Measurements from ENCODE around the gene FNDC10.

The FNDC10 gene

DNA sequence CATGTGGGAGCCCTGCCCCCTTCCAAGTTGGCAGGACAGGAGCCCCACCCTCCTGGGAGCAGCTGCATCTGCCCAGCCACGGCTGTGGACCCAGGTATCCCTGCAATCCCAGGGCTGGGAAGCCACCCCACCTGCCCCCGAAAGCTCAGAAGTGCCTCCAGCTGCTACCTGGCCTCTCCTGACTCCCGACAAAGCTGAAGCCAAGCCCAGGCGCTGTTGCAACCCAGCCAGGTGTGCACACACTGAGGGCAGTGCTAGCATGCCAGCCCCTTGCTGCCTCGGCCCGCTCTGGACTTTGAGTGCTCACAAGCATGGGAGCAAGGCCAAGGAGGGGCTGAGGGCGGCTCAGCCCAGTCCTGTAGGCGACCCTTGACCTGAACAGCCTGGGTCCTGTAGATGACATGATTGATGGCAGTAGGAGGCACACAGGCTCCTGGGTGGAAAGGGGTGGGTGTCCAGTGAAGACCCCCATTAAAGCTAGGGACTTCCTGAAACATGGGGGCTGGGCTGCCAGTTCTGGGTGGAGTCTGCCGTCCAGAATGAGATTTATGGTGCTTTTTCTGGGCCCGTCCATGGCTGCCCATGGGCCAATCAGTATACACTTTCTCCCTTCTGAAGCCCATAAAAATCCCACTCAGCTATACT is 22.4 kb downstream of the FNDC10 start:
- no peak overlapping the region for H3K4me3 ChIP-seq (replicated peaks in 1 of 2; ENCODE audit: low read depth in 2 of 2, low read length in 2 of 2)
- no peak for DNase-seq (ENCODE audit: low read depth in 2 of 2)
- TF ChIP-seq, protein P1, sequence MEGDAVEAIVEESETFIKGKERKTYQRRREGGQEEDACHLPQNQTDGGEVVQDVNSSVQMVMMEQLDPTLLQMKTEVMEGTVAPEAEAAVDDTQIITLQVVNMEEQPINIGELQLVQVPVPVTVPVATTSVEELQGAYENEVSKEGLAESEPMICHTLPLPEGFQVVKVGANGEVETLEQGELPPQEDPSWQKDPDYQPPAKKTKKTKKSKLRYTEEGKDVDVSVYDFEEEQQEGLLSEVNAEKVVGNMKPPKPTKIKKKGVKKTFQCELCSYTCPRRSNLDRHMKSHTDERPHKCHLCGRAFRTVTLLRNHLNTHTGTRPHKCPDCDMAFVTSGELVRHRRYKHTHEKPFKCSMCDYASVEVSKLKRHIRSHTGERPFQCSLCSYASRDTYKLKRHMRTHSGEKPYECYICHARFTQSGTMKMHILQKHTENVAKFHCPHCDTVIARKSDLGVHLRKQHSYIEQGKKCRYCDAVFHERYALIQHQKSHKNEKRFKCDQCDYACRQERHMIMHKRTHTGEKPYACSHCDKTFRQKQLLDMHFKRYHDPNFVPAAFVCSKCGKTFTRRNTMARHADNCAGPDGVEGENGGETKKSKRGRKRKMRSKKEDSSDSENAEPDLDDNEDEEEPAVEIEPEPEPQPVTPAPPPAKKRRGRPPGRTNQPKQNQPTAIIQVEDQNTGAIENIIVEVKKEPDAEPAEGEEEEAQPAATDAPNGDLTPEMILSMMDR (IDR thresholded peaks at IDR 0.05; ENCODE audit: low read depth, low read length), result no peak

DNA sequence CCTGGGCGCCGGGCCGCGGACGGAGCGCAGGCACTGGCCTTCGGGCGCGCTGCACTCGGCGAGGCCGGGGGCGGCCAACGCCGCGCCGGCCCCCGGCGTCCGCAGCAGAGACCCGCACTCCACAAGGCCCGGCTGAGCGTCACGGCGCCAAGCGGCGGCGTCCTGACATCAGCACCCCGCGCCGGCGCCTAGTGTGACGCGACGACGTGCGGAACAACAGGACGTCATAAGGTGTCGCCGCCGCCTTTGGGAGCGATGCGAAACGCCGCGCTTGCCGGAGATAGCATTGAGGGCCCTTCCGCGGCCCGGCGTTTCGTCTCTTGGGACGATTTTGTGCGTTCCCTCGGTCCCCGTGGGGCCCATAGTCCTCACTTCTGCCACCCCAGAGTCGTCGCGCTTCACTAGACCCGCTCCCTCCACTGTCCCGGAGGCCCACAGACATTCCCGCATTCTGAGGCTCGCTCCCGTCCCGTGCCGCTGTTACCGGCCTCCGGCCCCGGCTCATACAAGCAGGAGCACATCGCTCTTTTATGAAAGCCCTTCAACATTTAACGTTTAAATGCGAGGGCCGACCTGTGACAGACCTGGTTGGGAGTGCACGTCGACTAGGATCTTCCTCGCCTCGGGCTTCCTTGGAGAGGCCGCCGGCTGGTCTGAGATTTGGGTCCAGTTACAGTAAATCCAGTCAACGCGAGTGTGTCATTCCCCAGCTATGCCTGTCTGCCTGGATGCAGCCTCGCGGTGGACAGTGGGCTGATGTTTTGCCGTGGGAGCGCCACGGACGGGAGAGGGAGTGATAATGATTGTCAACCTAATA is 25.0 kb downstream of the FNDC10 start, which contains the start of gene SSU72:
SSU72 (minus strand) TSS at position 143 of the 817 bp plus-strand sequence. CDS start 306 bp downstream, outside the sequence.
- DNase-seq (ENCODE audit: low read depth in 2 of 2), result peak; percentile 93 to 95

DNA sequence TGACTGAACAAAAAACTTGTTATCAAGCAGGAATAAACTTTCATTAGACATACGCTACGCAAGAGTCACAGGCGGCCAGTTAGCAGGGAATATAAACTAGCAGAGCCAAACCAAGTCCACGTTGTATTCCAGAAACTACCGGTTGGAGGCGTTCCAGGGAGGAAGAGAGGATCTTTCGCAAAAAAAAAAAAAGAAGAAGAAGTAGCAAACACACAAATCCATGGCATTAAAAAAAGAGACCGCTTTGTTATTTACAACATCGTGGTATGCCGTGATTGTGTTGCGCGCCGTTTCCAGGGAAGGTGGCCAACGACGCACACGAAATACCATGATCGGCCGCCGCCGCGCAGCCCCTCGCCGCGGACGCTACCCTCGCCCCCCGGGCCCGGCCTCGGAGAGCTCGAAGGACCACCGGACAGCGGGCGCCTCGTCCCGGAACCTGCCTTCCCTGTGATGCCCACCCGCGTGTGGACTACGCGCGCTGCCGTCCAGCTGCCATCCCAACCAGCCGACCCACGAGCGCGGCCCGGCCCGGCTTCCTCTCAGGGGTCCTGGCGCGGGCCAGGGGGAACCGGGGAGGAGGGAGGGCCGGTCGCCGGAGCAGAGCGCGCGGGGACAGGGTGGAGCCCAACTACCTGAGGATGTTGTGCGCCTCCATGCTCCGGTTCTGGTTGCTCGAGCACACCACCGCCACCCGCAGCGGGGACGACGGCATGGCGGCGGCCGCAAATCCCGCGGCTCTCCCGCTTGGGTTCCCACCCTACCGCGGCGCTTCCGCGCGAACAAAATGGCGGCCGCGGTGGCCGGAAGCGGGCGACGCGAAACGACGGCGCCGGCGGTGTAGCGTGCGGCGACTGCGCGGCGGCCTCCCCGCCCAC is 25.9 kb downstream of the FNDC10 start:
- peak; percentile 67 to 70 for DNase-seq (ENCODE audit: low read depth in 2 of 2)
- TF ChIP-seq, protein P1 (IDR thresholded peaks at IDR 0.05; ENCODE audit: low read depth, low read length), result peak; percentile 14
- H3K4me3 ChIP-seq (replicated peaks in 1 of 2; ENCODE audit: low read depth in 2 of 2, low read length in 2 of 2), result peak overlapping the region; percentile 81 to 98

More for the DNA sequence above, 25.0 kb downstream of the FNDC10 start, which contains the start of gene SSU72:
- peak within 1 kb of the TSS; percentile 93 to 98 for H3K4me3 ChIP-seq (replicated peaks in 1 of 2; ENCODE audit: low read depth in 2 of 2, low read length in 2 of 2)
- TF ChIP-seq, protein P1 (IDR thresholded peaks at IDR 0.05; ENCODE audit: low read depth, low read length), result no peak

DNA sequence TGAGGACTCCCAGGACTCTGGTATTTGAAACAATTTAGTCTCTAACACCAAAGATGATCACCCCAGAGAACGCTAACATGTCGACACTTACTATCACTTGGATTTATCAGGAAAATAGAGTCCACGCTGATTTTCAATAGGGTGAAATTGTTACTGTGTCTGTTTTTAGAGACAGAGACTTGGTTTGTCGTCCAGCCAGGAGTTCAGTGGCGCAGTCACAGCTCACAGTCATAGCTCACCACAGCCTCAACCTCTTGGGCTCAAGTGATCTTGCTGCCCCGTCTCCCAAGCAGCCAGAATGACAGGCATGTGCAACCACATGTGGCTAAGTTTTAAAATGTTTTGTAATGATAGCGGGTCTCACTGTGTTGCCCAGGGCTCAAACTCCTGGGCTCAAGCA is 30.6 kb downstream of the FNDC10 start:
- no peak overlapping the region for H3K4me3 ChIP-seq (replicated peaks in 1 of 2; ENCODE audit: low read depth in 2 of 2, low read length in 2 of 2)
- no peak for DNase-seq (ENCODE audit: low read depth in 2 of 2)
- TF ChIP-seq, protein P1 (IDR thresholded peaks at IDR 0.05; ENCODE audit: low read depth, low read length), result no peak

DNA sequence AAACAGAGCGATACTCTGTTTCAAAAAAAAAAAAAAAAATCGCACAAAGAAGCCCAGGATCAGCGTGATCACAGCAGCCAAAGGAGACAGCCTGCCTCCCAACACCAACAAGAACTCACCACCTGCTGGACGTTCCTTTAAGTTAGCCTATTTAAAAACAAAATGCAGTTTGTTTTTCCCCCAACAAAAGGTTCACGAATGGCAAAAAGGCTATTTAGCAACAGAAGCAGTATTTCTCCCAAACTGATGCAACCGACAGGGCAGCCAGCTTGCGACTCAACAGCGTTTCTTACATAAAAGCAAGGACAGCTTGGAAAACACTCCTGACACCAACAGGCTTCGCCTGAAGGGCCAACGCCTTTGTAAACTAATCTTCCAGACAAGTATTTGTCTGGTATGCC is 32.0 kb downstream of the FNDC10 start:
- TF ChIP-seq, protein P1 (IDR thresholded peaks at IDR 0.05; ENCODE audit: low read depth, low read length), result no peak
- no peak for DNase-seq (ENCODE audit: low read depth in 2 of 2)
- H3K4me3 ChIP-seq (replicated peaks in 1 of 2; ENCODE audit: low read depth in 2 of 2, low read length in 2 of 2), result no peak overlapping the region

DNA sequence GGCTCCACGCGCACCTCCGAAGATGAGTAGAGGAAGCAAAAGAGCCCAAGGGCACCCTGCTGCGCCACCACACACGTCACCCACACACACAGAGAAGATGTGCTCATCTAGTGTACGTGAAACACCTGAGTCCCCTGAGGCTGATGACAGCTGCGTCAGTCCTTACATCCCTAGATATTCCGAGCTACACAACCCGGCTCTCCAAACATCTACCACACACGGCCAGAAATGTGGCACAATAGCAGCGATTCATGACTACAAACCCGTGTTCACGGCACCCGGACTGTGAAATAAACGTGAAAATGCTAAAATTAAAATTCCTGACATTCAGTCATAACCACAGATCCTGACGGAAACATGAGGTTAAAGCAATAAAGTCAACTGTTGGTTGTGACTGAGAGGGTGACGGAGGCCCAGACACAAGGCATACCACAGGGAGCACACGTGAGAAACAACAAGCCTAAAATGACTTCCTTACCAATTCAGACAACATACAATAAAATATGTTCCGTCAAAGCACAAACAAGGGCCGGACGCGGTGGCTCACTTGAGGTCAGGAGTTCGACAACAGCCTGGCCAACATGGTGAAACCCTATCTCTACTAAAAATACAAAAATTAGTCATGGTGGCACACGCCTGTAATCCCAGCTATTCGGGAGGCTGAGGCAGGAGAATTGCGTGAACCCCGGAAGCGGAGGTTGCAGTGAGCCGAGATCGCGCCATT is 32.6 kb downstream of the FNDC10 start:
- no peak overlapping the region for H3K4me3 ChIP-seq (replicated peaks in 1 of 2; ENCODE audit: low read depth in 2 of 2, low read length in 2 of 2)
- DNase-seq (ENCODE audit: low read depth in 2 of 2), result no peak
- TF ChIP-seq, protein P1 (IDR thresholded peaks at IDR 0.05; ENCODE audit: low read depth, low read length), result no peak

All from cardiac fibroblast (primary cell).